NOMO-1 (cell line): ENCODE results near the gene CAMK4.

Experiments
- DNase-seq, 2 experiments: peaks; one replicate each; lab custom pipeline; 2025; ENCODE audit not compliant: unreplicated experiment in 2 of 2; lab: John Stamatoyannopoulos, UW

Gene CAMK4

GRCh38 chr5:111513131-111513520 is 288.9 kb downstream of the CAMK4 start:
- DNase-seq: peak in 1 of 2 experiments; percentile 58

DNA sequence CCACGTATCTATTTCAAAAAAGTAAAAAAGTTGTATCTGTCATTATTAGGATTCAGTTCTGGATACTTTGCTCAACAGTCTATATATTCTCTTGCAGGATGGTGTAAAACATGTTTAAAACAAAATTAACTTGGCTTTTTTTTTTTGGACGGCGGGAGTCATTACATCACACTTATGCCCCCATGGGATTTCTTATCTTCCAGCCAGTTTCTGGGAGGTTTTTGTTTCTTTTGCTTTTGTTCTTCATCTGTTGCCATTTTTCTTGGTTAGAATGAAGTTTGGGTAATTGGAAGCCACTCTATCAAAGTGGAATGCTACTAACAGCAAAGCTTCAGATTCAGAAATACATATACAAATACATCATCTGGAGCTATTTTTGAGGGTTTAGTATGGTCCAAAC is 289.9 kb downstream of the CAMK4 start:
- no peak for DNase-seq

GRCh38 chr5:111517853-111518501 is 293.8 kb downstream of the CAMK4 start:
- DNase-seq: no peak

GRCh38 chr5:111518777-111519176 is 294.6 kb downstream of the CAMK4 start:
- no peak for DNase-seq

- DNase-seq: no peak
Observed at GRCh38 chr5:111520908-111521307, 296.7 kb downstream of the CAMK4 start.

GRCh38 chr5:111528056-111528455 is 303.9 kb downstream of the CAMK4 start:
- peak in 1 of 2 experiments; percentile 48 for DNase-seq

DNA sequence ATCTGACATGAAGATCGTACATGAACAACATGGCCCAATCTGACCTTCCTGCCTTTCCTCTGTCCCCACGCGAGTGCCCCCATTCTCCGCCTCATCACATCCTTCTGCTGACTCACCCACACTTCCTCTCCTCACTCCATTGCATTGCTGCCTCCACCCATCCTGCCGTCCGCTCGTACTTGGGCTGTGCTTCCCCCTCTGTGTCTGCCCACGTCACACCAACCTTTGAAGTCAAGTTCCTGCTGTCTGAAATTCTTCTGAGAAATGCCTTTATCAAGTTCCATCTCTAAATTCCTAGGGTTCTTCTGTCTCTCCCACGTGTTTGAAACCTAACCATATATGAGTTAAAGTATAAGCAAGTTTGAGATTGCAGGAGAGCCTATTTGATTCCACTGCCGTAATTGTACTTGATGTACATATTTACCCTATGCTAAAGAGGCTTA is 306.1 kb downstream of the CAMK4 start:
- peak; percentile 93 to 94 for DNase-seq

DNA sequence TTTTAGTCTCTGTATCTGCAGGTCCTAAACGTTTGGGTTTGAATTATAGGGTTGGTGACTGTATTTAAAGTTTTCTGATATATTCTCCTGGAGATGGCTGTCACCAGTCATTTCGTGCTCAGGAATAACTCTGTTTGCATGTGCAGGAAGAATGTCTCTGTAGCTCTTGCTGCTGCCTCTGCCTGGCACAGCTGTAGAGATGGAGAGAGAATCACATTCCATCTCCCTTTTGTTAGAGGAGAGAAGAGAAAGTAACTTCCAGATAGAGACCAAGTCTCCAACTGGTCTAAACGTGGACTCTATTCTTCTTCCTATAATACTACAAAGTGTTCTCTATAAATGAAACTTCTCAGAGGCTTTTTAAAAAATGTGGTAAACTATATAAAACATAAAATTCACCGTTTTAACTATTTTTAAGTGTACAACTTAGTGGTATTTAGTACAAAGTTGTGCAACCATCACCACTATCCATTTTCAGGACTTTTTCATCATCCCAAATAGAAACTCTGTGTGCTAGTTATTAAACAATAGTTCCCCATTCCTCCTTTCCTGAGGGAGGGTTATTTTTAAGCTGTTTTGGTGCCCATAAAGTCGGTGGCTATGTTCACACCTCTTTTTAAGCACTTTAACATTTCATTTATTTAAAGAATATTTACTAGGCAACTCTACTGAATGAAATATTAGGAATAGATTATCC is 308.9 kb downstream of the CAMK4 start:
- DNase-seq: peak in 1 of 2 experiments; percentile 53

DNA sequence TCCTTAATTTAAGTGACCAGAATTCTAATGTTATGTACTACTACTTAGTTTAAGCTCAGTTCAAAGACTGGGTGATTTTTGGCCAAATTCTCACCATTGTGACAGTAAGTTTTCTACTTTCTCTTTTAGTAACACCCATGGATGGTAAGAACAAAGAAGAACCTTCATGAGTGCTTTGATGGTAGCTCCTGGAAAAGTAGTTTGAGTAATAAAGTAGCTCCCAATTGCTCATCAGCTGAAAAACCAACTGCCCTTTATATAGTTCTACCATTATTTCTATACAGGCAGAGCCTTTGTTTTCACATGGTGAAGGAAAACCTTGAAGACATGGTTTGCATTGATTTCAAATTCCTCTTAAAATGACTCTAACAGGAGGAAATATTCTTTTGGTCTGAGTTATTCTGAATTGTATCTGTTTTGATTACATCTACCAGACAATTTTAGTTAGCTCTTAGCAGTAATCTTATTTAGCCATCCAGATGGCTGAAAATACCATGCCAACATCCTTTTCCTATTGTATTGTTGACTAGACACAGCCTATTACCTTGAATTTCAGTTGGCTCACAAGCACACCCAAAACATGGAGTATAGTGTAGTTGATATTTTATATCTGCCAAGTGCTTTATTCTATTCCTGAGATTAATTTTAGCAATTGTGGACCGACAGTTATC is 311.8 kb downstream of the CAMK4 start:
- no peak for DNase-seq

DNA sequence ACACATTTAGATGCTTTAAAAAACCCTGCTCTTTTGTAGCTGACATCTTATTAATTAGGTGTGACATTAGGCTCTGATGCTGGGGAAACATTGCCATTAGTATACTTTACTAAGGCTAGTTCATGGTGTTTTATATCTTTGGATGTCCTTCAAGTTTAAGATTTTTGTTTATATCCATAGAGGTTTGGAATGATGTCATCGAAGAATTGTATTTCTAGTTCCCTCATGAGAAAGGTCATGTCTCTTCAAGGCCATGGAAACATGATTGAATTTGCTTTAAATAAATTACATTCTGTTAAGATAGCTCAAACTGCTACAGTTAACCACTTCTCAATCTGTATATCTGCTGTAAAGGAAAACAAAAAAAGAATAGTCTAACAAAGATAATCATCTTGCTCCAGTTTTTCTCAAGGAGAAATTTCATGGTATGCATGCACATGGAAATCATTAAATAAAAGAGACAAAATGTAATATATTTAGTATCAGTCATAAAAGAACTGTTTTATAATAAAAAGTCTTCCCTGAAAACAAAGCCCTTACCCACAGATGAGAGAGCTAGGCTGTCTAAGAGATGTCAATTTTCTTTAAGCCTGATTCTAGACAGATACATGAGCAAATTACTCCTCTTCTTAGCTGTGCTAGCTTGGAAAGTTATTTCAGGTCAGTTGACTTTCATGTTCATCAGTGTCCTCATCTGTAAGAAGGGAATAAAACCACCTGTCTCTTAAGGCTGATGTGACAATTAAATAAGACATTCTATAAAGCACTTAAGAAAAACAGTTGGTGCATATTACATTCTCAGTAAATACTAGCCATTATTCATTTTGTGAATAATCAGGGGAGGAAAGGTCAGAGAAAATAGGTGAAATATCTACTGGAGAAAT is 313.2 kb downstream of the CAMK4 start:
- DNase-seq: no peak
